ENCODE data around the gene ZNF837. TPM values are rescaled to one million over a fixed set of nuclear protein-coding genes. Genes with fewer than 3 reads are reported as not detected.

The ZNF837 gene
- total RNA-seq, 3 donors from 2014 or later: 1.5 to 3.3 (median 2.5) TPM

DNA sequence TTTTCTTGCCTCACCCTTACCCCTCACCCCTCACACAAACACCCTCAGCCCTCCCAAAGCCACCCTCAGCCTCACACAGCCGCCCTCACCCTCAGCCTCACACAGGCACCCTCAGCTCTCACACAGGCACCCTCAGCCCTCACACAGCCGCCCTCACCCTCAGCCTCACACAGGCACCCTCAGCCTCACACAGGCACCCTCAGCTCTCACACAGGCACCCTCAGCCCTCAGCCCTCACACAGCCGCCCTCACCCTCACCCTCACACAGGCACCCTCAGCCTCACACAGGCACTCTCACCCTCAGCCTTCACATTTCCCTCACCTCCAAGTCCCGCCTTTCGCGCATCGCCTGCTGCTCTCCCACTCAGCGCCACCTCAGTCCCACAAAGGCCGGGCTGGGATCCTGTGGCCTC is 54.3 kb downstream of the ZNF837 start:
- intact Hi-C loops (cut with DNase I, micrococcal nuclease): no loop called here
- Histone ChIP-seq H3K36me3 (ENCODE audit: low read depth) (no peaks in the 10 kb centered on the region), H3K9me3 (no peaks in the 10 kb centered on the region), H3K4me1 (ENCODE audit: low read depth) (peaks cover 19% of the 10 kb centered on the region), H3K4me3 (peak overlapping the region; percentile 46)
- TF ChIP-seq, protein P1, sequence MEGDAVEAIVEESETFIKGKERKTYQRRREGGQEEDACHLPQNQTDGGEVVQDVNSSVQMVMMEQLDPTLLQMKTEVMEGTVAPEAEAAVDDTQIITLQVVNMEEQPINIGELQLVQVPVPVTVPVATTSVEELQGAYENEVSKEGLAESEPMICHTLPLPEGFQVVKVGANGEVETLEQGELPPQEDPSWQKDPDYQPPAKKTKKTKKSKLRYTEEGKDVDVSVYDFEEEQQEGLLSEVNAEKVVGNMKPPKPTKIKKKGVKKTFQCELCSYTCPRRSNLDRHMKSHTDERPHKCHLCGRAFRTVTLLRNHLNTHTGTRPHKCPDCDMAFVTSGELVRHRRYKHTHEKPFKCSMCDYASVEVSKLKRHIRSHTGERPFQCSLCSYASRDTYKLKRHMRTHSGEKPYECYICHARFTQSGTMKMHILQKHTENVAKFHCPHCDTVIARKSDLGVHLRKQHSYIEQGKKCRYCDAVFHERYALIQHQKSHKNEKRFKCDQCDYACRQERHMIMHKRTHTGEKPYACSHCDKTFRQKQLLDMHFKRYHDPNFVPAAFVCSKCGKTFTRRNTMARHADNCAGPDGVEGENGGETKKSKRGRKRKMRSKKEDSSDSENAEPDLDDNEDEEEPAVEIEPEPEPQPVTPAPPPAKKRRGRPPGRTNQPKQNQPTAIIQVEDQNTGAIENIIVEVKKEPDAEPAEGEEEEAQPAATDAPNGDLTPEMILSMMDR (IDR thresholded peaks at IDR 0.05): no peak
- ATAC-seq (peak; percentile 16), DNase-seq (no peak)

DNA sequence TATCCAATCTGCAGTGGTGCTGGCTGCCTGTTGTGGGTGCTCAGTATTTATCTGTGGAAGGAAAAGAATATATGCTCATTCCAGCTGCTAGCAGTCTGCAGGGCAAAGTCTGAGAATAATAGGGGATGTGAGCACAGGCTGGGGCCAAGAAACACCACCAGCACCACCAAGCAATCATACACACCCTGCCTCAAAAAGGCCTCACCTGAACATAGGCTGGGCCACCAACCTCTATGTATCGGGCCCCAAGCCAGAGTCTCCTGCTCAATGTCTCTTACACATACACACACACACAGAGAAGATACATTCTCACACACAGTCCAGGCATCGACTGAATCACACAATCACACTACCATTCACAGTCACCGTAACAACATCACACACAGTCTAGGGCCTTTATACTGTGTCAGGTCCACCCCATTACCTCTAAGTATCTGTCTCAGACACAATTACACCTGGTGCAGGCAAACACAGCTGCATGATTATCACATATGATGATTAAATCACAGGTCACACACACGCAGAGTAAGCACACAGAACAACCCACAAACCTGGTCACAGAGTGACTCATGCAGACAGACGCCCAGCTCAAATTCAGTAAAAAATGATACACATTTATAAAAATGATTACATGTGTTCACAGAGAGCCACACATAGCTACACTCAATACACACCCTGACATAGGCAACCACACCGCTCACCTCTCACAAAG is 55.4 kb downstream of the ZNF837 start:
- ATAC-seq (no peak), DNase-seq (no peak)
- H3K36me3 ChIP-seq (ENCODE audit: low read depth): no peaks in the 10 kb centered on the region
- intact Hi-C loops (cut with DNase I, micrococcal nuclease): no loop called here
- peaks cover 19% of the 10 kb centered on the region for H3K4me1 ChIP-seq (ENCODE audit: low read depth)
- no peak overlapping the region for H3K4me3 ChIP-seq
- H3K9me3 ChIP-seq: no peaks in the 10 kb centered on the region
- TF ChIP-seq, protein P1 (IDR thresholded peaks at IDR 0.05): no peak

DNA sequence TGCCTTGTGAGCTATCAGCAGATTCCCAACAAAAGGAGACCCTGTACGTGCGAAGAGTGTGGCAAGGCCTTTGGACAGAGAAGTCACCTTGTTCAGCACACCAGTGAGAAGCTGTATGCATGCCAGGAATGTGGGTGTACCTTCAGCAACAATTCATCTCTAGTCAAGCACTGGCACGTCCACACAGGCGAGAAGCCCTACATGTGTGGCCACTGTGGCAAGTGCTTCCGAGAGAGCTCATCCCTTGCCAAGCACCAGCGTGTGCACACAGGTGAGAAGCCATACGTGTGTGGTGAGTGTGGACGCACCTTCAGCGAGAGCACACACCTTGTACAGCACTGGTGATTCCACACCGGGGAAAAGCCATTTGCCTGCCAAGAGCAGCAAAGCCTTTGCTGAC is 61.6 kb downstream of the ZNF837 start:
- Histone ChIP-seq H3K4me3 (no peak overlapping the region), H3K36me3 (ENCODE audit: low read depth) (no peaks in the 10 kb centered on the region), H3K9me3 (no peaks in the 10 kb centered on the region), H3K4me1 (ENCODE audit: low read depth) (no peaks in the 10 kb centered on the region)
- DNase-seq: no peak
- TF ChIP-seq, protein P1 (IDR thresholded peaks at IDR 0.05): no peak
- ATAC-seq: no peak
- intact Hi-C loops (cut with DNase I, micrococcal nuclease): no loop called here

DNA sequence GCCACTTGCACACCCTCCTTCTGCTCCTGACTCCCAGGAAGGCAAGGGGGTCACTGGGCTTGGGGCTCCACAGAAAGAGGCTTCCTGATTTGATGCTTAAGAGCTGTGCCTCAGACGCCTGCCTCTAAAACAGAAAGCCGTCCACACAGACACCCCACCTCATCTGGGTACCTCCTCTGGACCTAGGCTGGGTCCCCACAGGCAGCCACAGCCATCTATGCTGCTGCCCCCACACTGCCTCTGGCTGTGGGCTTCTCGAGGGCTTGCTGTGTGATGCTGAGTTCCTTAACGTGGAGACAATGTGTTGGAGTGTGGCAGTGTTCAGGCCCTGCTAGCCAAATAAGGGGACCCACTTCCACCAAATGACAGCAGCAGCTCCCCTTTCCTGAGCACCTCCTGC is 62.5 kb downstream of the ZNF837 start:
- TF ChIP-seq, protein P1 (IDR thresholded peaks at IDR 0.05): no peak
- ATAC-seq (no peak), DNase-seq (no peak)
- H3K4me3 ChIP-seq: no peak overlapping the region
- H3K4me1 ChIP-seq (ENCODE audit: low read depth): no peaks in the 10 kb centered on the region
- H3K9me3 ChIP-seq: no peaks in the 10 kb centered on the region
- H3K36me3 ChIP-seq (ENCODE audit: low read depth): no peaks in the 10 kb centered on the region
- intact Hi-C loops (cut with DNase I, micrococcal nuclease): no loop called here

Small RNA genes within 50 kb of the gene (microRNA-seq; reads per million reads assigned to microRNA genes)
- not detected for gene MIR4754
- gene MIR6806: not detected

Other genes starting within 250 kb of the ZNF837 start
- gene ZNF329, start 230.2 kb downstream of the ZNF837 start, total RNA-seq: 10 to 100 TPM in 1 of 3 donors, 1 to 10 TPM in 2; 3.5 to 10.3 (median 4.9) TPM
- gene ZNF274, start 198.0 kb downstream of the ZNF837 start, total RNA-seq: 10 to 100 TPM; 13.3 to 26.6 (median 20.5) TPM
- gene ZNF544, start 152.1 kb downstream of the ZNF837 start, total RNA-seq: 10 to 100 TPM; 12.1 to 30.5 (median 27.6) TPM
- gene ZNF8, start 102.1 kb downstream of the ZNF837 start, total RNA-seq: 1 to 10 TPM; 3.6 to 7.9 (median 3.8) TPM
- 10 to 100 TPM; 25.0 to 31.7 (median 30.0) TPM for gene ERVK3-1, start 75.7 kb downstream of the ZNF837 start, total RNA-seq
- gene ZSCAN22, start 54.0 kb downstream of the ZNF837 start, total RNA-seq: 1 to 10 TPM; 2.4 to 5.4 (median 3.2) TPM
- gene A1BG, start 27.5 kb downstream of the ZNF837 start, total RNA-seq: 1 to 10 TPM; 2.0 to 3.7 (median 2.7) TPM
- gene ZNF497, start 18.3 kb downstream of the ZNF837 start, total RNA-seq: 1 to 10 TPM; 1.1 to 1.9 (median 1.2) TPM
- gene RPS5, start 6.2 kb upstream of the ZNF837 start, total RNA-seq: 100 to 1,000 TPM; 692 to 768 (median 754) TPM
- not detected for gene RNF225, start 14.6 kb upstream of the ZNF837 start, total RNA-seq
- gene ZNF584, start 27.6 kb upstream of the ZNF837 start, total RNA-seq: 10 to 100 TPM in 1 of 3 donors, 1 to 10 TPM in 2; 5.4 to 15.0 (median 6.9) TPM
- gene ZNF132, start 59.1 kb upstream of the ZNF837 start, total RNA-seq: 1 to 10 TPM; 1.5 to 9.8 (median 5.6) TPM
- 1 to 10 TPM; 5.3 to 8.2 (median 6.8) TPM for gene ZNF324B, start 70.6 kb upstream of the ZNF837 start, total RNA-seq
- 10 to 100 TPM; 10.1 to 14.8 (median 12.9) TPM for gene ZNF324, start 86.0 kb upstream of the ZNF837 start, total RNA-seq
- gene ZNF446, start 95.3 kb upstream of the ZNF837 start, total RNA-seq: 10 to 100 TPM in 2 of 3 donors, 1 to 10 TPM in 1; 9.4 to 12.6 (median 10.6) TPM
- gene SLC27A5, start 131.0 kb upstream of the ZNF837 start, total RNA-seq: 1 to 10 TPM; 1.6 to 7.1 (median 3.9) TPM
- 10 to 100 TPM; 12.1 to 16.7 (median 13.4) TPM for gene ZBTB45, start 138.8 kb upstream of the ZNF837 start, total RNA-seq
- 100 to 1,000 TPM; 180 to 308 (median 202) TPM for gene TRIM28, start 163.0 kb upstream of the ZNF837 start, total RNA-seq
- gene CHMP2A, start 174.1 kb upstream of the ZNF837 start, total RNA-seq: 100 to 1,000 TPM; 125 to 231 (median 195) TPM
- 100 to 1,000 TPM in 1 of 3 donors, 10 to 100 TPM in 2; 49.4 to 101 (median 66.7) TPM for gene UBE2M, start 177.6 kb upstream of the ZNF837 start, total RNA-seq
- 10 to 100 TPM; 30.4 to 43.3 (median 36.1) TPM for gene MZF1, start 192.3 kb upstream of the ZNF837 start, total RNA-seq

Data from mucosa of descending colon (tissue), 3 donors.